Measurements from ENCODE around the gene TMEM31. TPM values are rescaled to one million over a fixed set of nuclear protein-coding genes. Genes with fewer than 3 reads are reported as not detected.

Gene TMEM31
- total and polyA plus RNA-seq, 10 donors: 0.14 to 0.22 TPM; not detected in 8

GRCh38 chrX:103699243-103699642 lies 11.5 kb upstream of the TMEM31 start:
- no peaks in the 10 kb centered on the region for H3K36me3 ChIP-seq
- intact Hi-C loops (cut with DNase I; ENCODE audit: low total_unique reads): no loop called here
- no peaks in the 10 kb centered on the region for H3K27me3 ChIP-seq (replicated peaks in 1 of 7)
- no peak for TF ChIP-seq CTCF (IDR thresholded peaks at IDR 0.05 in 8 of 11, conservative IDR thresholded peaks at IDR 0.05 in 3 of 11)
- TF ChIP-seq POLR2A (IDR thresholded peaks at IDR 0.05): no peak
- no peak for TF ChIP-seq POLR2AphosphoS5 (IDR thresholded peaks at IDR 0.05)
- no peak overlapping the region for H3K4me3 ChIP-seq
- H3K27ac ChIP-seq: no peak overlapping the region
- no peaks in the 10 kb centered on the region for H3K4me1 ChIP-seq
- 80 to 87% (median 86%) methylated on average over 3 to 5 of the region's 5 CpGs for WGBS, 5 donors
- H3K9me3 ChIP-seq: no peaks in the 10 kb centered on the region
- no peak for DNase-seq

- H3K4me3 ChIP-seq: no peak overlapping the region
- H3K36me3 ChIP-seq: no peaks in the 10 kb centered on the region
- no peaks in the 10 kb centered on the region for H3K27me3 ChIP-seq (replicated peaks in 1 of 7)
- DNase-seq: no peak
- TF ChIP-seq POLR2AphosphoS5 (IDR thresholded peaks at IDR 0.05): no peak
- TF ChIP-seq CTCF (IDR thresholded peaks at IDR 0.05 in 8 of 11, conservative IDR thresholded peaks at IDR 0.05 in 3 of 11): no peak
- no peak for TF ChIP-seq POLR2A (IDR thresholded peaks at IDR 0.05)
- no peaks in the 10 kb centered on the region for H3K4me1 ChIP-seq
- H3K27ac ChIP-seq: no peak overlapping the region
- WGBS, 5 donors: 89 to 97% (median 90%) methylated on average over 2 to 3 of the region's 3 CpGs
- intact Hi-C loops (cut with DNase I; ENCODE audit: low total_unique reads): no loop called here
- no peaks in the 10 kb centered on the region for H3K9me3 ChIP-seq
Measured at GRCh38 chrX:103704863-103705262, 5.8 kb upstream of the TMEM31 start.

- TF ChIP-seq CTCF (IDR thresholded peaks at IDR 0.05 in 8 of 11, conservative IDR thresholded peaks at IDR 0.05 in 3 of 11) (no peak), POLR2AphosphoS5 (IDR thresholded peaks at IDR 0.05) (no peak), POLR2A (IDR thresholded peaks at IDR 0.05) (no peak)
- H3K9me3 ChIP-seq: no peaks in the 10 kb centered on the region
- WGBS, 5 donors: 50 to 74% (median 60%) methylated on average over 2 of the region's 2 CpGs
- no peak for DNase-seq
- no peak overlapping the region for H3K4me3 ChIP-seq
- intact Hi-C loops (cut with DNase I; ENCODE audit: low total_unique reads): loop anchor here (10.0 kb wide), 1 partner anchor 98 kb away; no protein-coding TSS in a partner anchor
- H3K27me3 ChIP-seq (replicated peaks in 1 of 7): peaks cover 0 to 6% (median 0%) of the 10 kb centered on the region in 7 donors
- H3K27ac ChIP-seq: no peak overlapping the region
- H3K36me3 ChIP-seq: no peaks in the 10 kb centered on the region
- no peaks in the 10 kb centered on the region for H3K4me1 ChIP-seq
Measured at GRCh38 chrX:103716962-103717361, 6.3 kb downstream of the TMEM31 start.

- WGBS, 5 donors: 87 to 94% (median 91%) methylated on average over 4 of the region's 4 CpGs
- intact Hi-C loops (cut with DNase I; ENCODE audit: low total_unique reads): loop anchor here (10.0 kb wide), 1 partner anchor 97 kb away; no protein-coding TSS in a partner anchor
- TF ChIP-seq CTCF (IDR thresholded peaks at IDR 0.05 in 8 of 11, conservative IDR thresholded peaks at IDR 0.05 in 3 of 11) (no peak), POLR2A (IDR thresholded peaks at IDR 0.05) (no peak), POLR2AphosphoS5 (IDR thresholded peaks at IDR 0.05) (no peak)
Measured at GRCh38 chrX:103718120-103718519, 7.4 kb downstream of the TMEM31 start.

More at GRCh38 chrX:103718120-103718519, 7.4 kb downstream of the TMEM31 start:
- Histone ChIP-seq H3K27ac (no peak overlapping the region), H3K4me1 (no peaks in the 10 kb centered on the region), H3K36me3 (no peaks in the 10 kb centered on the region), H3K27me3 (replicated peaks in 1 of 7) (peaks cover 0 to 6% (median 0%) of the 10 kb centered on the region in 7 donors), H3K4me3 (no peak overlapping the region), H3K9me3 (no peaks in the 10 kb centered on the region)
- no peak for DNase-seq

All from spleen (tissue), 11 donors.